HG02763 (cell line): ENCODE data around the gene CDNF.

Source experiments
- ATAC-seq: cut with Tn5 transposase; IDR thresholded peaks from one replicate; pipeline ENCODE4 v1.9.1; 2021; ENCODE audit warnings: mild to moderate bottlenecking, moderate library complexity; ENCODE audit not compliant: unreplicated experiment

The CDNF gene

DNA sequence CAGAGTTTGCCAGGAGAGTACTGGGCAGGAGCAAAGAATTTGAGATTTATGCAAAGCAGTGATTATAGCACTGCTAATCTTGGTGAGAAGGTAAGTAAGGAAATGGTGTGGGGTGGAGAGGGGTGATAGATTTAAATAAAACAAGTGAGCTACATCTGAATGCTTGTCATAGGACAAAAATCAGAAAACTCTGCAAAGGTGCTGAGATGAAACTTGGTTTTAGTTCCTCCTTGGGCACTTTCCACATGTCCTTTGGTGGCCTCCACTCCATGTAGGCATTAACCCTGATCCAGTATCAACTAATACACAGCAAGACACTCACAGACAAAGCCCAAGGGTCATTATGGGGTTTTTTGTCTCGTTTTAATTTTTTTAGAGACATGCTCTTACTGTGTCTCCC is 37.4 kb downstream of the CDNF start:
- no peak for ATAC-seq

DNA sequence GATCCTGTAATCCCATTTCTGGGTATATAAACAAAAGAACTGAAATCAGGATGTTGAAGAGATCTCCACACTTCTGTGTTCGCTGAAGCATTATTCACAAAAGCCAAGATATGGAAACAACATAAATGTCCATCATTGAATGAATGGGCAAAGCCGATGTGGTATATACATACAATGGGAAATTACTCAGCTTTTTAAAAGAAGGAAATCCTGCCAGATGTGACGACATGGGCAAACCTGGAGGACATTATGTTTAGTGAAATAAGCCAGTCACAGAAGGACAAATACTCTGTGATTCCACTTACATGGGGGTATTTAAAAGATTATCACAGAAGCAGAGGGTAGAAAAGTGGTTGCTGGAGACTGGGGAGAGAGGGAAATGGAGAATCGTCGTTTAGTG is 39.2 kb downstream of the CDNF start:
- no peak for ATAC-seq

DNA sequence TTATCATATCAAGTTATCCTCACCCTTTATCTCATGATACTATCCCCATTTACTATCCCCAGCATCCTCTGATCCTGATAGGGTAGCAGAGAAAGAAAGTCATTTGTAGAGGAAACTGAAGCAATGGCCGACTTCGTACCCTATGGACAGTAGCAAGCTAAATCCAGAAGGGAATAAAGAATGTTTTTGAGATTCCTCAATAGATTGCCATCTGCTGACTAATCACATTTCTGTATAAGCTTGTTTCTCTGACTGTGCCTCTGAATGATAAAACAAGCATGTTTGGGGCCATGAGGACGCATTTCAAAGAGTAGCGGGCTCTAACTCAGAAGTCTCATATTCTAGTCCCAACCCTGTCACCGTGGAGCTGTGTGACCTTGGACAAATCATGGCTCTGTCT is 49.9 kb downstream of the CDNF start:
- no peak for ATAC-seq

- no peak for ATAC-seq
Observed at GRCh38 chr10:14784459-14785055, 53.3 kb downstream of the CDNF start.

DNA sequence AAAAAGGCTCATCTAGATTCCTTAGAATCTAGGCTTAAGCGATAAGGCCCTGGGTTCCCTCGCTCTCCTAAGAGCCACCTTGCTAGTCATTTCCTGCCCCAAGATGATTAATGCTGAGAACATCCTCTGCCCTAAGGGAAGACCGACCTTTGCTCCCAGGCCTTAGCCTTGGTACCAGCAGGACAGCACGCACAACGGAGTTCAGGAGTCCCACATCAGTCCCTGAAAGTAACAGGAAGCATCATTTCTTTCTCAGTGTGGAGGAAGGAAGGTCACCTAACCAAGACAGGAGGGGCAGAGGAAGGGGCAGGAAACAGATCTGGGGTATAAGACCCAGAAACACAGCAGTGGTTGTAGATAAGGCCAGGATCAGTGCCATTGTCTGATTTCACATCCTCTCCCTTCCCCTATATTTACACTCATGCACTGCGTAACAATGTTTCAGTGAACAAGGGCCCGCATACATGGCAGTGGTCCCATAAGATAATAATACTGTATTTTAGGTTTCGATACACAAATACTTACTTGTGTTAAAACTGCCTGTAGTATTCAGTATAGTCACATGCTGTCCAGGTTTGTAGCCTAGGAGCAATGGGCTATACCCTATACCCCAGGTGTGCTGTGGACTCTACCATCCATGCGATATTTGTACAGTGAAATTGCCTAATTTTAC is 55.0 kb downstream of the CDNF start:
- no peak for ATAC-seq

DNA sequence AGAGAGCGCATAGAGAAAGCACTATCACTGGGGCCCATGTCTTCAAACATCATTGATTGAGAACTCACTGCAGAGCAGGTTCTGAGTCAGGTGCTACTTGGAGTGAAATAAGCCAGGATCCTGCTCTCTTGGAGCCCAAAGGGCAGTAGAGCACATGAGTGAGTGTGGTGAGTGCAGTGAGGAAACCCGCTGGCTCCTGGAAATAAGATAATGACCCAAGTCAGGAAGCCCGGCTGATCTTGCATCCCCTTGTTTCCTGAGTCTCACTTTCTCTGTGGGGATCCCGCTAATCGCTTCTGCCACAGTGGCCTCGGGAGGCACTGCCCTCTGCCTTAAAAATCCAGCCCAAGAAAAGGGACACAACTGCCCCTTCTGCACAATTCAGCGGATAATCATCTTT is 56.1 kb downstream of the CDNF start:
- no peak for ATAC-seq

GRCh38 chr10:14779001-14779651 is 58.7 kb downstream of the CDNF start:
- ATAC-seq = no peak

DNA sequence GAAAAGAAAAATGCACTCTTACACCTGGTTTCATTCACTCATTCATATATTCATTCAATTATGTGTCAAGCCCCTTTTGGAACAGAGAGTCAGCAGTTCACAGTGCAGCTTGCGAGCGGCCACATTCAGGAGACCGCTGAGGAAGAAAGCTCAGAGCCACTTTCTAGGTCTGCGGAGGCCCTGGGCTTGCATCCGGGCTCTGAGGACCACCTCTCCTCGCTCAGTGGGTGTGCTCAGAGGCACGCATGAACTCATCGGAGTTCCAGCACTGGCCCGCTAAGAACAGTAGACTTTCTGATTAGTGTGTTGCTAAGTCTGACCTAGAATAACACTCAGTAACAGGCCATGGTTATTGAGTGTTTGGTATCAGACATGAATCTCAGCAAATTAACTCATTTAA is 61.3 kb downstream of the CDNF start:
- no peak for ATAC-seq

GRCh38 chr10:14775656-14776055 is 62.2 kb downstream of the CDNF start:
- ATAC-seq = no peak

- no peak for ATAC-seq
Observed at GRCh38 chr10:14774797-14775196, 63.0 kb downstream of the CDNF start, which contains the start of gene FAM107B. Gene FAM107B, minus strand, starts transcription at chr10:14774897. Its CDS starts 234 bp downstream, at chr10:14774663.

DNA sequence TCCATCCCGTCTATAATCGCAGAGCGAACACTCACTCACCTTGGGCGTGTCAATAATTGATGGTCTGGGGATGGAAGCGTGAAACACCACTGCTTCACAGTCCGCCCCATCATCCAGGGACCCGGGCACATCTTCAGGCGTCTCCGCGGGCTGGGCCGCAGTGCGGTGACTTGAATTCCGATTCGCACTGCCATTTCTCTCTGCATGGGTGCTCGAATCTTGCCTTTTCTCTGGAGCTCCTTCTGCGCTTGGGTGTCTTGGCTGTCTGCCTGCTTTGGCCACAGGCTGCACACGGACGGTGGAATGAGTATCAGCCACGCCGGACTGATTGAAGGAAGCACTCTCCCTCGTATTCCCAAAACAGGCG is 63.6 kb downstream of the CDNF start:
- ATAC-seq = no peak

GRCh38 chr10:14773551-14774213 is 64.2 kb downstream of the CDNF start:
- ATAC-seq = no peak

GRCh38 chr10:14772399-14772798 is 65.4 kb downstream of the CDNF start:
- no peak for ATAC-seq

DNA sequence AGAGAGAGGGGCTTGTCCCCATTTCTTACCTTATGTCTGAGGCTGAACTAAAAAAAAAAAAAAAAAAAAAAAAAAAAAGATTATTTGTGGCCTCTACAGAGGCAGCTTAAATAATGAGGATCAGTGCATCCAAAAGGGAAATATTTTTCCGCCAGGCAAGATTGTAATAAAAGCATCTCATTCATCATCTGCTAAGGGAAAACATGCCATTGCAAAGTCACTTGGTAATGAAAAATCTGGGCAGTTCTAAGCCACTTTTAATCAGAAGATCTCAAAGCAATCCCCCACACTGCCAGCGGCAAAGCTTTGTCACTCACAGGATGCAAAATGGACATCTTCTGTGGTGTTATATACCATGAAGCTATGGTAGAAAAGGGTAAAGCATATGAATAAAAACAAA is 66.9 kb downstream of the CDNF start:
- no peak for ATAC-seq
